Measurements from ENCODE around the gene SPON1.

GRCh38 chr11:13939961-13940906 lies 22.3 kb upstream of the SPON1 start:
- no peak for TF ChIP-seq EZH2 (optimal IDR thresholded peaks at IDR 0.05; ENCODE audit: low read depth, low read length)
- TF ChIP-seq CTCF (IDR thresholded peaks at IDR 0.05; ENCODE audit: low read length) = no peak
- TF ChIP-seq EZH2phosphoT487 (IDR thresholded peaks at IDR 0.05; ENCODE audit: low read length) = no peak
